HCT116 (cell line): ENCODE results near the gene SLC25A21. TPM values are rescaled to one million over a fixed set of nuclear protein-coding genes. Genes with fewer than 3 reads are reported as not detected.

Experiments used
- ATAC-seq: fragments of 200-7000 bp; cut with Tn5 transposase; 2 replicates; pipeline ENCODE4 v1.9.1; 2020; ENCODE audit warnings: mild to moderate bottlenecking, moderate library complexity
- BruUV-seq: library from RNA; stranded (reverse); fragments of 400-500 nt; replicated peaks from 2 replicates; lab custom pipeline; 2021; lab: Mats Ljungman, UMichigan
- CTCF ChIA-PET: fragments of 300-600 bp; sonication (Branson Sonifier 250); formaldehyde crosslinking; loops from one replicate; lab custom pipeline; 2021; ENCODE audit warnings: antibody characterized with exemption; lab: Charles Lee
- POLR2A ChIA-PET: fragments of 300-600, 350-600 bp; sonication (Branson Sonifier 250); formaldehyde crosslinking; loops from one replicate; lab custom pipeline; 2021; ENCODE audit warnings: antibody characterized with exemption; lab: Charles Lee
- RAD21 ChIA-PET, 2 experiments: fragments of 300-600 bp; sonication (Branson Sonifier 250); formaldehyde crosslinking; loops; one replicate each; lab custom pipeline; 2023; ENCODE audit warnings: low total read pairs in 2 of 2; ENCODE audit not compliant: uncharacterized antibody in 2 of 2, unreplicated experiment in 2 of 2, low non-redundant PET in 1 of 2; lab: Charles Lee
- DNase-seq: peaks from one replicate; pipeline ENCODE4 v3.0.0-alpha.2; 2010; ENCODE audit warnings: low read depth, low spot score
- H2AFZ ChIP-seq: fragments of 200-600 bp; shearing (Covaris generic), sonication (generic); 2 replicates; pipeline ENCODE4 v1.6.1; 2017; ENCODE audit warnings: low read depth, mixed run types, mixed read lengths, antibody characterized with exemption, low read length; ENCODE audit not compliant: poor library complexity, severe bottlenecking
- H3K27ac ChIP-seq: 2 replicates; pipeline ENCODE4 v1.5.1; 2012; ENCODE audit warnings: low read depth, low read length
- H3K27me3 ChIP-seq: fragments of 200-600 bp; sonication (generic); 2 replicates; pipeline ENCODE4 v1.6.1; 2016; ENCODE audit warnings: mixed run types, low read length, mixed read lengths; ENCODE audit not compliant: insufficient read depth
- H3K36me3 ChIP-seq, 2 experiments: fragments of 200-500 bp in 1 of 2; fragments of 200-600 bp in 1 of 2; sonication (Bioruptor generic) in 1 of 2; sonication (generic) in 1 of 2; 2 replicates each; pipeline versions ENCODE4 v1.5.1 to v1.6.1; 2014 to 2016; ENCODE audit warnings: low read length in 2 of 2, inconsistent platforms in 1 of 2, mixed read lengths in 1 of 2, mixed run types in 1 of 2; ENCODE audit not compliant: insufficient read depth in 2 of 2, control insufficient read depth in 1 of 2
- H3K4me1 ChIP-seq, 2 experiments: fragments of 200-600 bp in 1 of 2; sonication (generic) in 1 of 2; 2 replicates each; pipeline versions ENCODE4 v1.5.1 to v1.6.1; 2012 to 2017; ENCODE audit warnings: low read length in 2 of 2, inconsistent platforms in 1 of 2, mild to moderate bottlenecking in 1 of 2, mixed read lengths in 1 of 2, mixed run types in 1 of 2, moderate library complexity in 1 of 2; ENCODE audit not compliant: insufficient read depth in 2 of 2, control insufficient read depth in 1 of 2
- H3K4me2 ChIP-seq: fragments of 200-600 bp; sonication (generic); 2 replicates; pipeline ENCODE4 v1.6.1; 2017; ENCODE audit warnings: mixed run types, low read length, mixed read lengths
- H3K4me3 ChIP-seq, 2 experiments: fragments of 200-600 bp in 1 of 2; sonication (generic) in 1 of 2; replicated peaks in 1 of 2; 2 replicates each; pipeline ENCODE4 v1.5.1; 2011 to 2016; ENCODE audit warnings: low read length in 2 of 2, control low read depth in 1 of 2, low read depth in 1 of 2, mild to moderate bottlenecking in 1 of 2, mixed read lengths in 1 of 2, mixed run types in 1 of 2
- H3K79me2 ChIP-seq: fragments of 200-600 bp; sonication (generic); 2 replicates; pipeline ENCODE4 v1.6.1; 2017; ENCODE audit warnings: mild to moderate bottlenecking, mixed run types, low read length, moderate library complexity, mixed read lengths; ENCODE audit not compliant: insufficient read depth
- H3K9ac ChIP-seq: fragments of 200-600 bp; sonication (generic); 2 replicates; pipeline ENCODE4 v1.6.1; 2016; ENCODE audit warnings: low read length, mixed read lengths
- H3K9me2 ChIP-seq: fragments of 200-600 bp; sonication (generic), shearing (Covaris generic); 2 replicates; pipeline ENCODE4 v1.6.1; 2017; ENCODE audit warnings: mixed run types, mild to moderate bottlenecking, moderate library complexity; ENCODE audit not compliant: insufficient read depth
- H3K9me3 ChIP-seq, 2 experiments: fragments of 200-500 bp in 1 of 2; fragments of 200-600 bp in 1 of 2; sonication (Bioruptor generic) in 1 of 2; sonication (generic) in 1 of 2; 2 replicates each; pipeline ENCODE4 v1.6.1; 2014 to 2017; ENCODE audit warnings: low read length in 2 of 2, mixed read lengths in 2 of 2, inconsistent platforms in 1 of 2, low read depth in 1 of 2, mild to moderate bottlenecking in 1 of 2, mixed run types in 1 of 2, moderate library complexity in 1 of 2; ENCODE audit not compliant: control insufficient read depth in 1 of 2, insufficient read depth in 1 of 2
- H4K20me1 ChIP-seq: fragments of 200-600 bp; sonication (generic), shearing (Covaris generic); 2 replicates; pipeline ENCODE4 v1.6.1; 2017; ENCODE audit warnings: mixed run types, mild to moderate bottlenecking, moderate library complexity; ENCODE audit not compliant: insufficient read depth
- ATF3 ChIP-seq: IDR thresholded peaks from 2 replicates; pipeline ENCODE4 v1.6.1; 2012
- CBX3 ChIP-seq: IDR thresholded peaks from 2 replicates; pipeline ENCODE4 v1.6.1; 2012; ENCODE audit warnings: low read depth
- CEBPB ChIP-seq: IDR thresholded peaks from 2 replicates; pipeline ENCODE4 v1.6.1; 2012; ENCODE audit warnings: low read depth
- CTCF ChIP-seq, 3 experiments: fragments of 200-600 bp in 1 of 3; sonication (generic) in 1 of 3; IDR thresholded peaks in 2 of 3; conservative IDR thresholded peaks in 1 of 3; 2 replicates each; pipeline ENCODE4 v1.5.1; 2012 to 2017; ENCODE audit warnings: low read depth in 2 of 3, low read length in 2 of 3, antibody characterized with exemption in 1 of 3, borderline replicate concordance in 1 of 3, control low read depth in 1 of 3, mild to moderate bottlenecking in 1 of 3, mixed read lengths in 1 of 3, mixed run types in 1 of 3, moderate library complexity in 1 of 3; ENCODE audit not compliant: insufficient read depth in 1 of 3
- ELF1 ChIP-seq: IDR thresholded peaks from 2 replicates; pipeline ENCODE4 v1.6.1; 2012; ENCODE audit warnings: low read depth, borderline replicate concordance
- EZH2phosphoT487 ChIP-seq: fragments of 200-600 bp; IDR thresholded peaks from 2 replicates; pipeline ENCODE4 v1.6.1; 2018; ENCODE audit warnings: antibody characterized with exemption, borderline replicate concordance
- FOSL1 ChIP-seq: IDR thresholded peaks from 2 replicates; pipeline ENCODE4 v1.6.1; 2012; ENCODE audit warnings: low read depth
- JUND ChIP-seq: IDR thresholded peaks from 2 replicates; pipeline ENCODE4 v1.6.1; 2012
- MAX ChIP-seq: IDR thresholded peaks from 2 replicates; pipeline ENCODE4 v1.6.1; 2012
- POLR2A ChIP-seq: IDR thresholded peaks from 2 replicates; pipeline ENCODE4 v1.7.0; 2011; ENCODE audit warnings: borderline replicate concordance; ENCODE audit not compliant: insufficient read depth, insufficient read length; ENCODE audit errors: extremely low read depth
- POLR2AphosphoS5 ChIP-seq: IDR thresholded peaks from 2 replicates; pipeline ENCODE4 v1.6.1; 2011; ENCODE audit warnings: mild to moderate bottlenecking, low read depth, low read length, moderate library complexity
- RAD21 ChIP-seq: IDR thresholded peaks from 2 replicates; pipeline ENCODE4 v1.6.1; 2012; ENCODE audit warnings: low read depth, mild to moderate bottlenecking
- SIN3A ChIP-seq: IDR thresholded peaks from 2 replicates; pipeline ENCODE4 v1.6.1; 2012; ENCODE audit warnings: low read depth
- SP1 ChIP-seq: IDR thresholded peaks from 2 replicates; pipeline ENCODE4 v1.6.1; 2012; ENCODE audit warnings: low read depth
- YY1 ChIP-seq: IDR thresholded peaks from 2 replicates; pipeline ENCODE4 v1.6.1; 2011; ENCODE audit warnings: low read length, low read depth, moderate library complexity, mild to moderate bottlenecking; ENCODE audit not compliant: insufficient replicate concordance; ENCODE audit errors: extremely low read depth
- ZBTB33 ChIP-seq: IDR thresholded peaks from 2 replicates; pipeline ENCODE4 v1.6.1; 2011; ENCODE audit warnings: mild to moderate bottlenecking, low read length, moderate library complexity; ENCODE audit not compliant: insufficient replicate concordance; ENCODE audit errors: extremely low read depth
- ZFX ChIP-seq: fragments of 450-650 bp; IDR thresholded peaks from 2 replicates; pipeline ENCODE4 v1.6.1; 2017
- ZNF274 ChIP-seq: fragments of 200-500 bp; sonication (Bioruptor generic); IDR thresholded peaks from 2 replicates; pipeline ENCODE4 v1.6.1; 2014; ENCODE audit warnings: mild to moderate bottlenecking, low read depth, low read length, inconsistent platforms
- intact Hi-C: fragments of 100-400 bp; cut with micrococcal nuclease; formaldehyde crosslinking; loops from 2 replicates; pipeline ENCODE4 v1.10.0; 2022
- total RNA-seq: library from RNA; stranded (reverse); gene quantifications from one replicate; pipeline ENCODE4 v1.2.1, GENCODE V29; 2021; ENCODE audit not compliant: unreplicated experiment

Gene SLC25A21
- total RNA-seq, 1 experiment from 2014 or later: 3.5 TPM

GRCh38 chr14:36986407-36986806, 186.0 kb downstream of the SLC25A21 start:
- intact Hi-C loops: no loop called here
- ChIA-PET RAD21 (no interaction called here), POLR2A (no interaction called here), CTCF (no interaction called here)
- H3K9me2 ChIP-seq: peaks cover 3% of the 10 kb centered on the region; the same call in 1 of the 2 replicates
- no peak overlapping the region for H2AFZ ChIP-seq
- DNase-seq: no peak
- no peaks in the 10 kb centered on the region for H4K20me1 ChIP-seq
- BruUV-seq: no TSS peak
- no peak overlapping the region for H3K9ac ChIP-seq
- no peaks in the 10 kb centered on the region for H3K9me3 ChIP-seq
- ATAC-seq: no peak
- no peaks in the 10 kb centered on the region for H3K79me2 ChIP-seq
- no peak for TF ChIP-seq CTCF (IDR thresholded peaks at IDR 0.05 in 2 of 3, conservative IDR thresholded peaks at IDR 0.05 in 1 of 3; ENCODE audit: borderline replicate concordance in 1 of 3, insufficient read depth in 1 of 3, low read depth in 2 of 3, low read length in 2 of 3)
- TF ChIP-seq FOSL1: no peak
- no peak for TF ChIP-seq CEBPB
- no peak for TF ChIP-seq POLR2AphosphoS5
- no peak for TF ChIP-seq ZNF274
- TF ChIP-seq EZH2phosphoT487: no peak
- TF ChIP-seq YY1: no peak
- no peak for TF ChIP-seq RAD21
- no peak for TF ChIP-seq ELF1
- TF ChIP-seq ATF3: no peak
- no peak for TF ChIP-seq SIN3A
- no peak for TF ChIP-seq POLR2A
- no peak for TF ChIP-seq SP1
- no peak for TF ChIP-seq JUND
- TF ChIP-seq CBX3: no peak
- no peak for TF ChIP-seq MAX
- TF ChIP-seq ZFX: no peak
- no peak for TF ChIP-seq ZBTB33
- no peaks in the 10 kb centered on the region for H3K36me3 ChIP-seq
- H3K4me1 ChIP-seq: peaks cover 5 to 16% of the 10 kb centered on the region in 2 experiments; a peak in 3 of 4 replicates
- H3K27me3 ChIP-seq: no peaks in the 10 kb centered on the region
- H3K4me3 ChIP-seq: no peak overlapping the region
- H3K4me2 ChIP-seq: no peak overlapping the region
- no peak overlapping the region for H3K27ac ChIP-seq
